Activated CD8-positive, alpha-beta memory T cell treated with anti-CD3 and anti-CD28 coated beads, Interleukin-2, amount 50 U/mL, for 1 hour (primary cell): ENCODE data around the gene COX7A1.
"Not testable (repeated sequence)": the region's sequence is repeated elsewhere in the genome, so short reads cannot be mapped to it uniquely, and the experiment has no call there.

Experiments
- DNase-seq: peaks from one replicate; pipeline ENCODE4 v3.0.0-alpha.2; 2020; ENCODE audit errors: extremely low read depth

The COX7A1 gene

GRCh38 chr19:36152352-36153091, at the start of gene COX7A1:
COX7A1 (minus strand) TSS chr19:36152447; CDS start chr19:36152407, 40 bp downstream.
- DNase-seq: no peak

- DNase-seq: no peak
These were observed 49.4 kb upstream of the COX7A1 start for GRCh38 chr19:36201684-36202083.

- DNase-seq: no peak
These were observed 45.9 kb upstream of the COX7A1 start for GRCh38 chr19:36198119-36198518.

- DNase-seq: no peak
These were observed 44.0 kb upstream of the COX7A1 start for GRCh38 chr19:36196249-36196648.

GRCh38 chr19:36186722-36187121, 34.5 kb upstream of the COX7A1 start:
- not testable (repeated sequence) for DNase-seq

- DNase-seq: no peak
These were observed 31.0 kb upstream of the COX7A1 start for GRCh38 chr19:36183245-36183628.

GRCh38 chr19:36182612-36183244, 30.5 kb upstream of the COX7A1 start:
- no peak for DNase-seq

GRCh38 chr19:36179077-36179476, 26.8 kb upstream of the COX7A1 start:
- not testable (repeated sequence) for DNase-seq

- not testable (repeated sequence) for DNase-seq
These were observed 21.6 kb upstream of the COX7A1 start for GRCh38 chr19:36173846-36174245.

GRCh38 chr19:36172852-36173251, 20.6 kb upstream of the COX7A1 start:
- no peak for DNase-seq

GRCh38 chr19:36169084-36169760, 17.0 kb upstream of the COX7A1 start:
- DNase-seq: no peak

GRCh38 chr19:36163813-36164212, 11.6 kb upstream of the COX7A1 start:
- DNase-seq: no peak

GRCh38 chr19:36160821-36161596, 8.8 kb upstream of the COX7A1 start:
- DNase-seq: no peak

GRCh38 chr19:36153126-36153525, 879 bp upstream of the COX7A1 start:
- no peak for DNase-seq

- no peak for DNase-seq
These were observed 262 bp downstream of the COX7A1 start for GRCh38 chr19:36152019-36152351.

GRCh38 chr19:36151144-36152018, 866 bp downstream of the COX7A1 start:
- no peak for DNase-seq

GRCh38 chr19:36150586-36150985, 1.7 kb downstream of the COX7A1 start:
- DNase-seq: no peak

- no peak for DNase-seq
These were observed 2.4 kb downstream of the COX7A1 start for GRCh38 chr19:36149673-36150406.

GRCh38 chr19:36144624-36145023, 7.6 kb downstream of the COX7A1 start:
- DNase-seq: no peak

GRCh38 chr19:36142496-36142895, 9.8 kb downstream of the COX7A1 start:
- no peak for DNase-seq

- DNase-seq: no peak
These were observed 10.2 kb downstream of the COX7A1 start for GRCh38 chr19:36142046-36142445.
